NT2/D1 (cell line): ENCODE results near the gene PLG.

Source experiments
- SUZ12 ChIP-seq: IDR thresholded peaks from 2 replicates; pipeline ENCODE4 v1.6.1; 2011; ENCODE audit not compliant: insufficient read length, insufficient read depth; ENCODE audit errors: extremely low read depth
- ZNF274 ChIP-seq: IDR thresholded peaks from 2 replicates; pipeline ENCODE4 v1.6.1; 2011; ENCODE audit warnings: mild to moderate bottlenecking, low read depth, low read length

- TF ChIP-seq ZNF274 (no peak), SUZ12 (no peak)
Observed at GRCh38 chr6:160799801-160800506, 97.9 kb downstream of the PLG start.
